HG02759 (cell line): ENCODE data around the gene SLC29A1.
"Not testable (repeated sequence)": the region's sequence is repeated elsewhere in the genome, so short reads cannot be mapped to it uniquely, and the experiment has no call there.

ENCODE experiments used
- ATAC-seq: cut with Tn5 transposase; IDR thresholded peaks from one replicate; pipeline ENCODE4 v1.9.1; 2021; ENCODE audit warnings: mild to moderate bottlenecking, moderate library complexity; ENCODE audit not compliant: unreplicated experiment

The SLC29A1 gene

DNA sequence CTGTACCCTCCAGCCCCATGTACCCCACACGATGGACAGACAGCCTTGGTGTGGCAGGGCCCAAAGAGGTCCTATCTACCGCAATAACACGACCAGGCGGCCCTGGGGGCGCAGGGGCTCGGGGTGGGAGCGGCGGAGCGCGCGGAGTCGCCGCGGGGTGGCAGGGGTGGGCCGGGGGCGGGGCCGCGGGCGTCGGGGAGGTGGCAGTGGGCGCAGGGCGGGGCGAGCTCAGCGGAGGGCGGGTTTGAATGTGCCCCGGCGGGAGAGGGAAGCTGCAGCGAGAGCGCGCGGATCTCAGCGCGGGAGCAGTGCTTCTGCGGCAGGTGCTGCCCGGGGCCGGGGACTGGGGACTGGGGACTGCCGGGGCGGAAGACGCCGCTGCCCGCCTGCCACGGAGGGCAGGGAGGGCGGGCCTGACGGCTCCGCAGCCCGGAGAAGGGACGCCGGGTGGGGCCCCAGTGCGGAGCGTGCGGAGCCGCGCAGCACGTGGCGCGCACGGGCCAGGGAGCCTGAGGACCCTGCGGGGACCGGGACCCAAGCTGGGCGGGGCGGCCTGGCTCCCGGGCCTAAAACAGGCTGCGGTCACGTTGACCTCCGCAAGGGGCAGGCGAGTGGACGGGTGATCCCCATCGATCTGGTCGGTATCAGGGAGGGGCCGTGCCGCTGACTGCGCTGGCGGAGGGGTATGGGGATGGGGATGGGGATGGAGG is at the start of gene SLC29A1:
Gene SLC29A1, plus strand, starts transcription at position 277 of the 710 bp plus-strand sequence. CDS start 3,719 bp downstream, outside the sequence.
- peak; percentile 53 for ATAC-seq

DNA sequence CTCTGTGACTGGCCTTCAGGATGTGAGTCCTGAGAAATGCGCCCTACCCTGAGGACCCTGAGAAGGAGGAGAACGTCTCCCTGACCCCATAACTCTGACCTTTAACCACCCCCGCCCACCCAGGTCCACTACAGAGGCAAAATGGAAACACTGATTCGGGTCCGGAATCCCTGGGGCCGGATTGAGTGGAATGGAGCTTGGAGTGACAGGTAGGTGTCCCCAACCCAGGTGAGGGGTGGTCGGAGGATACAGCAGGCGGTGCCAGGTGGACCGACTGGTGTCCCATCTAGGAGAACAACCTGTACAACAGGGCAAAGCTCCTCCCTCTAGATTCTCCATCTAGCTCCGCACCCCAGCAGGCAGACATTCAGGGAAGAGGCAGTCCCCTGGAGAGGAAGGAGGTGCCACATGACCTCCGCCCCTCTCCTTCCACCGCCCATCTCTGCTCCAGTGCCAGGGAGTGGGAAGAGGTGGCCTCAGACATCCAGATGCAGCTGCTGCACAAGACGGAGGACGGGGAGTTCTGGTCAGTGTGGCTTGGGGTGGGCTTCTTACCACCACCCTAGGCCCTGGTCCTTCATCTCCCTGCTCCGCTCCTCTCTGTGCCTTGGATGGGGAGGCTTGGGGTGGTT is 47.1 kb upstream of the SLC29A1 start:
- no peak for ATAC-seq

DNA sequence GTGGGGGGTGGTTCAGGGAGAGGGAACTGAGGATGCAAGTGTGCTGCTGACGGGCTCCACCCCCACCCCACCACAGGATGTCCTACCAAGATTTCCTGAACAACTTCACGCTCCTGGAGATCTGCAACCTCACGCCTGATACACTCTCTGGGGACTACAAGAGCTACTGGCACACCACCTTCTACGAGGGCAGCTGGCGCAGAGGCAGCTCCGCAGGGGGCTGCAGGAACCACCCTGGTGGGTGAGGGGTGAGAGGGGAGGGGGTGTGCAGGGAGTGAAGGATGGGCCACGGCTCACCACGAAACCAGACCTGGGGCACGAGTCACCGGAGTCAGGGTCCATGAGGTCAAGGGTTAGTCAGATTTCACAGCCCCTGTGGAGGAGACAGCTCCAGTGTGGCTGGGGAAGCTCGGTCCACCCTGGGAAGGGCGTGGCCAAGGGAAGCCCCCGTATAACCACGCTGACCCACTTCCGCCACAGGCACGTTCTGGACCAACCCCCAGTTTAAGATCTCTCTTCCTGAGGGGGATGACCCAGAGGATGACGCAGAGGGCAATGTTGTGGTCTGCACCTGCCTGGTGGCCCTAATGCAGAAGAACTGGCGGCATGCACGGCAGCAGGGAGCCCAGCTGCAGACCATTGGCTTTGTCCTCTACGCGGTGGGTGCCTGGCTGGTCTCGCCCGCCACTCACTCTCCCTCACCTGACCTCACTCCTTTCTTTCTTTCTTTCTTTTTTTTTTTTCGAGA is 46.5 kb upstream of the SLC29A1 start:
- ATAC-seq: peak; percentile 60

DNA sequence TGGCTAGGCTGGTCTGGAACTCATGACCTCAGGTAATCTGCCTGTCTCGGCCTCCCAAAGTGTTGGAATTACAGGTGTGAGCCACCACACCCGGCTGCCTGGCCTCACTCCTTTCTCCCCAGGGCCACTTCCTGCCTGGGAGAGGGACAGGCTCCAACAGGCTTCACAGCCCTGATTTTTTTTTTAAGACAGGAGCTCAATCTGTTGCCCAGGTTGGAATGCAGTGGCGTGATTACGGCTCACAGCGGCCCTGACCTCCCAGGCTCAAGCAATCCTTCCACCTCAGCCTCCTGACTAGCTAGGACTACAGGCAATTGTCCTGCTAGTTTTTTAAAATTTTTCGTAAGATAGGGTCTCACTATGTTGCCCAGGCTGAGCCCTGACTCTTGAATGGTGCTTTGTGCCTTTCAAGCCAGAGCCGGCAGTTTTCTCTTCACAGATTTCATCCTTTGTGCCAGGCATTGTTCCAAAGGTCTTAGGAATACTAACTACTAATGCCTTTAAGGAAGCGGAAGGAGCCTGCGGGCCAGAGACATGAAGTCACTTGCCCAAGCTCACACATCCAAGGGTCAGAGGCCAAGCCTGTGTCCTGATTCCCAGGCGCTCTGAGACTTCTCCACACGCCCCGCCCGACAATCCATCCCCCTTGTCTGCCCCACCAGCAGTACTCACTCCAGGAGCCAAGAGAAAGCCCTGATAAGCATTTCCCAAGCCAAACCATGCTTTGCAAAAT is 45.5 kb upstream of the SLC29A1 start:
- ATAC-seq: no peak

DNA sequence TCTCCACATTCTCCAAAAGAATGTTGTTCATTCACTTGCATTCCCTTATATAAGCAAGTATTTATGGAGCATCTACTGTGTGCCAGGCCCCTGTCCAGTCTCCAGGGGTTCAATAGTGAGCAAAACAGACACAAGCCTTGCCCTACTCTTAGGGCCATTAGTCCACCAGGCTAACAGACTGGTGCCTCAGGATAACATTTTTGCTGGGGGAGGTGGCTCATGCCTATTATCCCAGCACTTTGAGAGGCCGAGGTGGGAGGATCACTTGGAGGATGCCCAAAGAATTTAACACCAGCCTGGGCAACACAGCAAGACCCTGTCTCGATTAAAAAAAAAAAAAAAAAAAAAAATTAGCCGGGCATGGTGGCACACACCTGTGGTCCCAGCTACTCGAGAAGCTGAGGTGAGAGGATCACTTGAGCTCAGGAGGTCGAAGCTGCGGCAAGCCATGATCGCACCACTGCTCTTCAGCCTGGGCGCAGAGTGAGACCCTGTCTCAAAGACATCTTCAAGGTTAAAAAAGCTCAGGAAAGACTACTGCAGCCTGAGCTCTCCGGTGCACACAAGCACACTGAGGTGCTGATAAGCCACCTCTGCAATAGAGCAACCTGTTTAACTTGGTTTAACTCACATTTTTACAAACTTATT is 44.8 kb upstream of the SLC29A1 start:
- no peak for ATAC-seq

DNA sequence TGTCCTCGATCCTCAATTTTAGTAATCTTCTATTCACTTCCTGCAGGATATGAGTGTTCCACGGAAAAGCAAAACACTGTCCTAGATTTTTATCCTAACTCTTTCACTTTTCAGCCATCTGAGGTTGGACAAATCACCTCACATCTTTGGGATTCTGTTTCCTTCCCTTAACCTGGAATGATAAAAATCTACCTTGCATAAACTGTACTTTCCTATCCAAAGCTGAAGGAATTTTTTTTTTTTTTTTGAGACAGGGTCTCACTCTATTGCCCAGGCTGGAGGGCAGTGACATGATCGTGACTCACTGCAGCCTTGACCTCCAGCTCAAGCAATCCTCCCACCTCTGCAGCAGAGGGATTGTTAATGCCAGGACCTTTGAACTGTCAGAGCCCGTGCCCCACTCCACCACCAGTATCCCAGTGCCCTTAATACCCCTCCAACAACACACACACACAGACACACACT is 44.3 kb upstream of the SLC29A1 start:
- ATAC-seq: no peak

DNA sequence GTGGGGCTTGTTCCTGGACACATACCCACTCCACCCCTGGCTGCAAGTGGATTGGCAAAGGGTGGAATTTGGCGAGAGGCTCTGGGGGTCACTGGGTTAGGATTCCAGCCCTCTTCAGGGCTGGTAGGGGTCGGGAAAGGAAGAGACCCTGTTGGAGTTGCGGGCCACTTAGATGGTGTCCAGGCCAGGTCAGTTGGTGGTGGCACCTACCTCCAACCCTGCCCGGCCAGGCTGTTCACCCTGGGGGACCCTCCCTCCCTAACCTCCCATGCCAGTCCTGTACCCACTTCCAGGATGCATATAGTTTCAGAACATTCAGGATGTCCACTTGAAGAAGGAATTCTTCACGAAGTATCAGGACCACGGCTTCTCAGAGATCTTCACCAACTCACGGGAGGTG is 43.7 kb upstream of the SLC29A1 start:
- no peak for ATAC-seq

DNA sequence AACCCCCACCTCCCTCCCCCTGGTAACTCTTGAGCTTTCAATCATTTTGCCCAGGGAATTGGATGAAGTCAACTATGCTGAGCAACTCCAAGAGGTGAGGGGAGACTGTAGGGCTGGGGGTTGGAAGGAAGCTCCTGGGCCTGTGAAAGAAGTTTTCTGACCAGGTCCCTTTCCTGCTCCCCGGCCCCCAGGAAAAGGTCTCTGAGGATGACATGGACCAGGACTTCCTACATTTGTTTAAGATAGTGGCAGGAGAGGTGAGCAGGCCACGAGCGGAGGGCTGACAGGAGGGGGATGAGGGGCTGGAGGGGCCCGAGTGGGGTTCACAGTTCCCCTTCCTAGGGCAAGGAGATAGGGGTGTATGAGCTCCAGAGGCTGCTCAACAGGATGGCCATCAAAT is 43.0 kb upstream of the SLC29A1 start:
- ATAC-seq: no peak

DNA sequence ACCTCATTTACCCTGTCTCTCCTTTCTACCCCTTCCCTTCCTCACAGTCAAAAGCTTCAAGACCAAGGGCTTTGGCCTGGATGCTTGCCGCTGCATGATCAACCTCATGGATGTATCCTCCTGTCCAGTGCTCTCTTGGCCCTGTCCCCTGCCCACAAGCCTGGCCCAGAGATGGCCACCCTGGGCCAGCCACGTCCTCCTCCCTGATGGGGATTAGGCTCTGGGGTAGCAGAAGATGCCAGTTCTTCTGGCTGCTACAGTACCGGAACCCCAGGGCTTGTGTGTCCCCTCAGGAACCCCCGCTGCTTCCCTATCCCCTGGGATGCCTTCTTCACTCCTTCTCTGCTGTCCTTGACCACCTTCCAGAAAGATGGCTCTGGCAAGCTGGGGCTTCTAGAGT is 42.5 kb upstream of the SLC29A1 start:
- ATAC-seq: no peak

DNA sequence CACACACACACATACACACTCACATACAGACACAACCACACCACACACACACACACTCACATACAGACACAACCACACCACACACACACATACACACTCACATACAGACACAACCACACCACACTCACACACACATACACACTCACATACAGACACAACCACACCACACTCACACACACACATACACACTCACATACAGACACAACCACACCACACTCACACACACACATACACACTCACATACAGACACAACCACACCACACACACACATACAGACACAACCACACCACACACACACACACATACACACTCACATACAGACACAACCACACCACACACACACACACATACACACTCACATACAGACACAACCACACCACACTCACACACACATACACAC is 41.6 kb upstream of the SLC29A1 start:
- ATAC-seq: not testable (repeated sequence)

DNA sequence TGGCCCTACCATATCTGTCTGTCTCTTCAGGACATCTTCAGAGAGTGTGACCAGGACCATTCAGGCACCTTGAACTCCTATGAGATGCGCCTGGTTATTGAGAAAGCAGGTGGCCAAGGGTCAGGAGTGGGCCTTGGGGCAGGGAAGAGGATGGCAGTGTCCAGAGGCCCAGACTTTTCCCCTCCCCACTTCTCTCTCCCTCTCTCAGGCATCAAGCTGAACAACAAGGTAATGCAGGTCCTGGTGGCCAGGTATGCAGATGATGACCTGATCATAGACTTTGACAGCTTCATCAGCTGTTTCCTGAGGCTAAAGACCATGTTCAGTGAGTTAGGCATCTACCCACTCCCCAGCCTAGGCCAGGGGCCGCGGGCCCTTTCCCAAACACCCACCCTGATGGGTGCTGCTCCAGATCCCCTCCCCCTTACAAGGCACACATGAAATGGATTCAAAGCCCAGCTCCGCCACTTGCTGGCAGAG is 40.4 kb upstream of the SLC29A1 start:
- ATAC-seq: no peak

DNA sequence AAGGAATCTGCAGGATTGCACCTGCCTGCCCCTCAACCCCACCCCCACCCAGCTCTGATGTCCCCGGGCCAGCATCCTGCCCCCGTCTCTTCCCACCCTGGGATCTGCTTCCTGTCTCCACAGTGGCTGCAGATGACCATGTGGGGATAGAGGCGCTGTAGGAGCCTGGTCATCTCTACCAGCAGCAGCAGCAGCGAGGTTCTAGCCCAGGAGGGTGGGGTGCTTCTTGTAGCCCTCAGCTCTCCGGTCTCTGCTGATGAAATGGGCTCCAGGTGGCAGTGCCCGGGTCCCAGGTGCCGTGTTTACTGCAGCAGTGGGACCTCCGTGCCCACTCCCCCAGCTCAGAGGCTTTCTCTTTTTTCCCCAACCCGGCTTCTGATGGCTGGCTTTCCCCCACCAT is 39.6 kb upstream of the SLC29A1 start:
- no peak for ATAC-seq

DNA sequence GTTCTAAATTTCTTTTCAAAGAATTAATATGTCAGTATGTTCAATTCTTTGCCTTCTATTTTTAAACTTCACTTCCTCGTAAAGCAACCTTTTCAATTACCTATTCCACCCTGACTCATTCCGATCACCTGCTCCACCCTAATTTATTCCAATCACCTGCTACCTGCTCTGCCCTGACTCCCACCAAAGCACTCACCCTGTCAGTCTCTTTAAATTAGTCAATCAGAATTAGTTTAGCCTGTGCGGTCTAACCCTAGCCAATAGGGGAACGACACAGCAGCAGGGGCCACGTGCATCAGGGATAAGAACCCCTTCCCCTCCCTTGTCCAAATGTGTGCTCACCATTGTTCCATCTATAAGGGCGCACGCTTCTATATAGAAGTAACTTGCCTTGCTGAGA is 38.0 kb upstream of the SLC29A1 start:
- ATAC-seq: not testable (repeated sequence)

DNA sequence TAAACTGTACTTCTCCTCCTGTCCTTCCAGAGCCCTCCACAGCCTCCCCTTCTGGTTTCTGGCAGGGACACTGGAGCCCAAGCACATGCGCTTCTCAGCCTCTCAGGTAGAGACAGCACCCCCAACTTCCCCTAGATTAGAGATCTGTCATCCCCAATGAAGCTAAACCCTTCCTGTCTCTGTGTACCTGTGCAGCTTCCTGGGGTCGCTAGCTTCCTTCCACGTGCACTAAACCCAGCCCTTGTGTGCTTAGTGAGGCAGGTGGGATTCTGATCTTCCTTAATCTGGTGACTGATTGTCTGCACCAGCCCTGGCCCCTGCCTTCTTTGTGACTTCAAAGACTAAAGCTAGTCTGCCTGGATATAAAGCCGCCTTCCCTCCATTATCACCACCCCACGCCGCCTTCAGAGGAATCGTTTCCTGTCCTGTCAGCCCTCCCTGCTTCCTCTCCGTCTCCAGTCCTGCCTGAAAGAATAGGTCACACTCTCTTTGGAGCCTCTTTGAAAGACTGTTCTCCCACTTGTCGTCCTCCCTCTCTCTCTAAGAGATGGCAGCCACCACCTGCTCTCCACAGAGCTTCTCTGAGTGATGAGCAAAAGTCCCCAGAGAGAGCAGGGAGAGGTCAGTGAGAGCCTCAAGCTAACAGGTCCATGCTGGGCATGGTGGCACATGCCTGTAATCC is 37.3 kb upstream of the SLC29A1 start:
- no peak for ATAC-seq

DNA sequence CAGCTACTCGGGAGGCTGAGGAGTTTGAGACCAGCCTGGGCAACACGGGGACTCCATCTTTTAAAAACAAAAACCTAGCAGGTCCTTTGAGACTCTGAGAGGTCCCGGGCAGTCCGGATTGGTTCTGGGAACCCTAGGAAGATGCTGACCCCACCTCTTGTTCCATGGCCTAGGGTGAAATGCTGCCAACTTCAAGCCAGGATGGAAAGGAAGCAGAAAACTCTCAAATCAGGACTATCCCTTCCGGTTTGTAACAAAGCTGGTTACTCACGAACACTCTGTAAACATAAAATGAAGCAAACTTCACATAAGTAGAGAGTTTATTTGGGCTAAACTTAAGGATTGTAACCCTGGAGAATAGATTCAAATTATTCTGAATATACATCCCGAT is 36.8 kb upstream of the SLC29A1 start:
- ATAC-seq: no peak

DNA sequence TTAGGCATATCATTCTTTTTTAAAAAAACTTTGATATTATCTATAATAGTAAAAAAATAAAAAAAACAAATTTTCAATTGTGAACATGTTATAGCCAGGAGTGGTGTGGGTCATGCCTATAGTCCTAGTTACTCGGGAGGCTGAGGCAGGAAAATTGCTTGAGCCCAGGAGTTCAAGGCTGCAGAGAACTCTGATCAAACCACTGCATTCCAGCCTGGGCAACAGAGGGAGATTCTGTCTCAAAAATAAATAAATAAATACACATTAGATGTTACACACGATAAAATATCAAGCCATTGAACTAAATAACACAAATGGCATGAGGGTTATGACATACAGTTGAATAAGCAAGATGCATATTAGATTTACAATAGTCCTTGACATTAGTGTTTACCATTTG is 34.6 kb upstream of the SLC29A1 start:
- no peak for ATAC-seq

DNA sequence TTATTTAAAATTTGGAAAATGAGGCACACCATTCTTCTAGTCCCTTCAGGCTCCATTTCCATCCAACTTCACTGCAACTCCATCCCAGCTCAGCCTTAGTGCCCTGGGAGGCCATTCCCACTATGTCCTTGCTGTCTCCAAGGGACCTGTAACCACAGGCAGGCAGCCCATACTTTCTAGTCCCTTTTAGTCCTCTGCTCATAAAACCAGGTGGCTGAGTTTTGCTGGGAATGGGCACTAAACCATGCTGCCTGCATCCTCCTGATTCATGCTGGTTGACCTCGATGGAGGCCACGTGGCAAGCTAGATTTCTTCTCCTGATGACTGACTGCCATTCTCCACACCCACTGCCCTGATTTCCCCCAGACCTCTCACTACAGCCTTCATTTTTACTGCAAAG is 34.1 kb upstream of the SLC29A1 start:
- ATAC-seq: no peak

DNA sequence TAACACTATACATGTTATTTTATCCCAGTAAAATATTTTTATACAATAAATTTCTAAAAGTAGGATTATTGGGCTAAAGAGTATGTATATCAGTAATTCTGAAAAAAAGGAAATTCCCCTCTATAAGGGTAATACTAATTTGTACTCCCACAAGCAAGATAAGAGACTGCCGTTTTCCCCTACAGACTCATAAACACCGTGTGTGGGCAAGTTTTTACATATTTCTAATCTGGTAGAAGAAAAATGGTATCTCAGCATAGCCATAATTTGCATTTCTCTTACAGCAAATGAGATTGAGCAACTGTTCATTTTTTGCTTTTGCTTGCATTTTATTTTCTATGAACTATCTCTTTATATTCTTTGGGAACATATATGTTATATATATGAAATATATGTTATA is 32.7 kb upstream of the SLC29A1 start:
- ATAC-seq: peak; percentile 55

DNA sequence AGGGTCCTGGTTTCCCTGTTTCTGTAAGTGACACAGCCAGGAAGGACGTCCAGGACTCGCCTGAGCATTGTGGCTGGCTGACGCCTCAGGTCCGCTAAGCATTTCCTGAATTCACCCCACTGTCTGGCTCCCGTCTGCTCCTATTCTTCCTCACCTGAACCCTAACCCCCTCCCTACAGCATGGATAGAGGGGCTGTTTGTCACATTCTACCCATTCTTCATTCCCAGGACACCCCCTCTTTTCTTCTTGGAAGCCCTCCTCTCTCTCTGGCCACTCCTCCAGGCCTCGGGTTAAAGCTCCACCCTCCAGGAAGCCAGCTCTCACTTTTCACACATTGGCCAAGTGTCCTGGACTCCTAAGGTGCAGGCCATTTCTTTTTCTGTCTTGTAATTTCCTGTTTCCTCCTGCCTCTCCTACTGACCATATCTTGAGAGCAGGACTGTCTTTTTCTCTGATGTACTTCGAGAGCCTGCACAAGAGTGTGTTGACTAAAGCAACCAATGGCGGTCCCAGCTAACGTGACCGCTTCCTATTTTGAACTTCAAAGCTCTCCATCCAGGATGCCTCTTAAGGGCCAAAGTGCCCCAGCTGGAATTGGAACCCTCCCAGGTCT is 30.9 kb upstream of the SLC29A1 start:
- no peak for ATAC-seq
